Measurements from ENCODE around the gene RNASEH2B. TPM values are rescaled to one million over a fixed set of nuclear protein-coding genes. Genes with fewer than 3 reads are reported as not detected.

RNASEH2B gene
- total RNA-seq, 1 experiment from 2014 or later: 80.7 TPM

DNA sequence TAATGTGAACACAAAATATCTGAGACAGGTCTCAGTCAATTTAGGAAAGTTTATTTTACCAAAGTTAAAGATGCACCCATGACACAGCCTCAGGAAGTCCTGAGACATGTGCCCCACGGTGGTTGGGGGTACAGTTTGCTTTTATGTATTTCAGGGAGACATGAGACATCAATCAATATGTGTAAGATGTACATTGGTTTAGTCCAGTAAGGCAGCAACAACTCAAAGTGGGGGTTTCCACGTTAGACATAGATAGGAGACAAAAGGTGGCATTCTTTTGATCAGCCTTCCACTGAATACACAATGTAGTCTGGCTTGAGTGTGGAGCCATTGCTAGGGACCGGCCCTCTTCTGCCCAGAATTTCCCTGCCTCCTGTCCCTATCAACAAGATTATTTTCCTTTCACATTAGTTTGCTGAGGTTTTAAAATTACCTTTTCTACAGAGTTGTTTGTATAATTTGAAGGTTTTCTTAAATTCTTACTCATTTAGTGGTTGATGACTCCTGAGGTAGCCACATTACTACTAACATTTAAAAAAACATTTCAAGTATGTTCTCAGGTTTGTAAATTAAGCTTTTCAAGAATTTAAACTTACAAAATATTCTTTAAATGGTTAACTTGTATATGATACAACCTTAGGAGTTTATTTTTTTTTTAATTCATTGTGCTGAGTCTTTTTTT lies 33.2 kb downstream of the RNASEH2B start:
- H3K4me1 ChIP-seq (ENCODE audit: insufficient read depth, low read length, poor library complexity, severe bottlenecking): no peaks in the 10 kb centered on the region
- CTCF ChIA-PET: no interaction called here
- intact Hi-C loops (cut with micrococcal nuclease; ENCODE audit: unreplicated experiment): no loop called here
- no peak overlapping the region for H3K4me3 ChIP-seq (ENCODE audit: low read depth, low read length, poor library complexity, severe bottlenecking)
- H3K27me3 ChIP-seq (replicated peaks; ENCODE audit: insufficient read depth, low read depth, low read length, poor library complexity): no peaks in the 10 kb centered on the region
- no peak for DNase-seq (ENCODE audit: low spot score)
- no peak for TF ChIP-seq EZH2 (IDR thresholded peaks at IDR 0.05; ENCODE audit: borderline replicate concordance, low read depth, low read length, poor library complexity, severe bottlenecking)
- TF ChIP-seq, protein P1, sequence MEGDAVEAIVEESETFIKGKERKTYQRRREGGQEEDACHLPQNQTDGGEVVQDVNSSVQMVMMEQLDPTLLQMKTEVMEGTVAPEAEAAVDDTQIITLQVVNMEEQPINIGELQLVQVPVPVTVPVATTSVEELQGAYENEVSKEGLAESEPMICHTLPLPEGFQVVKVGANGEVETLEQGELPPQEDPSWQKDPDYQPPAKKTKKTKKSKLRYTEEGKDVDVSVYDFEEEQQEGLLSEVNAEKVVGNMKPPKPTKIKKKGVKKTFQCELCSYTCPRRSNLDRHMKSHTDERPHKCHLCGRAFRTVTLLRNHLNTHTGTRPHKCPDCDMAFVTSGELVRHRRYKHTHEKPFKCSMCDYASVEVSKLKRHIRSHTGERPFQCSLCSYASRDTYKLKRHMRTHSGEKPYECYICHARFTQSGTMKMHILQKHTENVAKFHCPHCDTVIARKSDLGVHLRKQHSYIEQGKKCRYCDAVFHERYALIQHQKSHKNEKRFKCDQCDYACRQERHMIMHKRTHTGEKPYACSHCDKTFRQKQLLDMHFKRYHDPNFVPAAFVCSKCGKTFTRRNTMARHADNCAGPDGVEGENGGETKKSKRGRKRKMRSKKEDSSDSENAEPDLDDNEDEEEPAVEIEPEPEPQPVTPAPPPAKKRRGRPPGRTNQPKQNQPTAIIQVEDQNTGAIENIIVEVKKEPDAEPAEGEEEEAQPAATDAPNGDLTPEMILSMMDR (conservative IDR thresholded peaks at IDR 0.05; ENCODE audit: low read depth, low read length): no peak
- POLR2A ChIA-PET (ENCODE audit: low non-redundant PET): no interaction called here
- H3K9me3 ChIP-seq (ENCODE audit: low read depth, low read length, poor library complexity, severe bottlenecking): no peaks in the 10 kb centered on the region
- no peak overlapping the region for H3K27ac ChIP-seq (ENCODE audit: low read depth, low read length, poor library complexity, severe bottlenecking)
- no TSS peak for BruUV-seq (replicated peaks)
- H3K36me3 ChIP-seq (ENCODE audit: insufficient read depth, low read length, poor library complexity, severe bottlenecking): peaks cover 11% of the 10 kb centered on the region

DNA sequence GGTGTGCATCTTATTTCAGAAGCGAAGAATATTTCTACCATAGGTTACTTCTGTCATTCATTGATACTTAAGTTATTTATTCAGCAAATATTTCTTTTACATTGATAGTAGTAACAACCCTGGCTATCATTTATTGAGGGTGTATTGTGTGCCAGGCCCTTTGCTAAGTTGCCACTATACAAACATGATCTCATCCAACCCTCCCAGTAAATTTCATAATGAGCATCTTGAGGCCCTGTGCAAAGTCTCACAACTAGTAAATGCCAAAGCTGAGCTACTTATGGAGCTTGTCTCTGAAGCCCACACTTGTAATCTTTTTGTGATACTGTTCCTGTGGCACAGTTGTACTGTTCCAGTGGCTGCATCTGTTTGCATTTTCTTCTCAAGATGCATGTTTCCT lies 36.1 kb downstream of the RNASEH2B start:
- no peak for DNase-seq (ENCODE audit: low spot score)
- POLR2A ChIA-PET (ENCODE audit: low non-redundant PET): no interaction called here
- no peak for TF ChIP-seq EZH2 (IDR thresholded peaks at IDR 0.05; ENCODE audit: borderline replicate concordance, low read depth, low read length, poor library complexity, severe bottlenecking)
- TF ChIP-seq, protein P1 (conservative IDR thresholded peaks at IDR 0.05; ENCODE audit: low read depth, low read length): no peak
- Histone ChIP-seq H3K36me3 (ENCODE audit: insufficient read depth, low read length, poor library complexity, severe bottlenecking) (peaks cover 3% of the 10 kb centered on the region), H3K4me3 (ENCODE audit: low read depth, low read length, poor library complexity, severe bottlenecking) (no peak overlapping the region), H3K27ac (ENCODE audit: low read depth, low read length, poor library complexity, severe bottlenecking) (no peak overlapping the region), H3K9me3 (ENCODE audit: low read depth, low read length, poor library complexity, severe bottlenecking) (no peaks in the 10 kb centered on the region), H3K4me1 (ENCODE audit: insufficient read depth, low read length, poor library complexity, severe bottlenecking) (no peaks in the 10 kb centered on the region), H3K27me3 (replicated peaks; ENCODE audit: insufficient read depth, low read depth, low read length, poor library complexity) (no peaks in the 10 kb centered on the region)
- BruUV-seq (replicated peaks): no TSS peak
- CTCF ChIA-PET: no interaction called here
- intact Hi-C loops (cut with micrococcal nuclease; ENCODE audit: unreplicated experiment): no loop called here

DNA sequence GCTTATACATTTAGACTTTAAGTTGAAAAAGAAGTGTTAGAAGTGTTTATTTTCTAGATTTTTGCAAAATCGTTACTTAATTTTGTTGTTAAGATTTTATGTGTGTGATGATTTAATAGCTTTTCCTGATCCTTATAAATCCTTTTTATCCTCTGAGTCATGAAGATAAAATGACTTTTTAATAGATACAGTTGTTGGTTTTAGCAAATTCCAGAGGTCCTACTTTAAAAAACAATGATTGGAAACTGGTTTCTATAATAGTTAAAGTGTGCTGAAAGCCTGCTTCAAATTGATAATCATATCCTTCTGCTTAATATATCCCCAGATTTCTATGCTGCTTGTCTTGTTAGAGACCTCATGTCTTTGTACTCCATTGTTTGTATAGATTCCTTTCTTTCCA lies 39.0 kb downstream of the RNASEH2B start:
- Histone ChIP-seq H3K27ac (ENCODE audit: low read depth, low read length, poor library complexity, severe bottlenecking) (no peak overlapping the region), H3K4me3 (ENCODE audit: low read depth, low read length, poor library complexity, severe bottlenecking) (no peak overlapping the region), H3K36me3 (ENCODE audit: insufficient read depth, low read length, poor library complexity, severe bottlenecking) (no peaks in the 10 kb centered on the region), H3K27me3 (replicated peaks; ENCODE audit: insufficient read depth, low read depth, low read length, poor library complexity) (no peaks in the 10 kb centered on the region), H3K9me3 (ENCODE audit: low read depth, low read length, poor library complexity, severe bottlenecking) (no peaks in the 10 kb centered on the region), H3K4me1 (ENCODE audit: insufficient read depth, low read length, poor library complexity, severe bottlenecking) (no peaks in the 10 kb centered on the region)
- ChIA-PET POLR2A (ENCODE audit: low non-redundant PET) (no interaction called here), CTCF (no interaction called here)
- intact Hi-C loops (cut with micrococcal nuclease; ENCODE audit: unreplicated experiment): no loop called here
- no peak for TF ChIP-seq EZH2 (IDR thresholded peaks at IDR 0.05; ENCODE audit: borderline replicate concordance, low read depth, low read length, poor library complexity, severe bottlenecking)
- TF ChIP-seq, protein P1 (conservative IDR thresholded peaks at IDR 0.05; ENCODE audit: low read depth, low read length): no peak
- BruUV-seq (replicated peaks): no TSS peak
- DNase-seq (ENCODE audit: low spot score): no peak
